H9 (cell line): ENCODE results near the gene EGFL8. TPM values are rescaled to one million over a fixed set of nuclear protein-coding genes. Genes with fewer than 3 reads are reported as not detected.

Experiments
- DNase-seq: peaks from one replicate; pipeline ENCODE4 v3.0.0-alpha.2; 2017
- H2AFZ ChIP-seq: one replicate; pipeline ENCODE4 v1.6.1; 2013; ENCODE audit warnings: mild to moderate bottlenecking, low read length, control low read depth, moderate library complexity
- H2AK5ac ChIP-seq: 2 replicates; pipeline ENCODE4 v1.6.1; 2013; ENCODE audit warnings: low read length, control low read depth, mixed read lengths; ENCODE audit not compliant: insufficient read length
- H2BK120ac ChIP-seq: one replicate; pipeline ENCODE4 v1.6.1; 2013; ENCODE audit warnings: low read depth, mild to moderate bottlenecking, low read length, control low read depth, inconsistent platforms; ENCODE audit not compliant: poor library complexity, severe bottlenecking
- H2BK12ac ChIP-seq: 2 replicates; pipeline ENCODE4 v1.6.1; 2013; ENCODE audit warnings: low read length, control low read depth, mixed read lengths, low read depth; ENCODE audit not compliant: insufficient read length
- H2BK15ac ChIP-seq: 2 replicates; pipeline ENCODE4 v1.6.1; 2013; ENCODE audit warnings: low read depth, low read length, control low read depth
- H2BK20ac ChIP-seq: one replicate; pipeline ENCODE4 v1.6.1; 2013; ENCODE audit warnings: low read depth, mild to moderate bottlenecking, low read length, control low read depth, inconsistent platforms; ENCODE audit not compliant: poor library complexity, severe bottlenecking
- H2BK5ac ChIP-seq: 2 replicates; pipeline ENCODE4 v1.6.1; 2013; ENCODE audit warnings: low read length, control low read depth, mixed read lengths; ENCODE audit not compliant: insufficient read length
- H3K14ac ChIP-seq: 2 replicates; pipeline ENCODE4 v1.6.1; 2013; ENCODE audit warnings: low read length, control low read depth; ENCODE audit not compliant: insufficient read depth
- H3K18ac ChIP-seq: 2 replicates; pipeline ENCODE4 v1.6.1; 2013; ENCODE audit warnings: low read depth, mild to moderate bottlenecking, mixed read lengths, low read length, control low read depth; ENCODE audit not compliant: insufficient read length
- H3K23ac ChIP-seq: 2 replicates; pipeline ENCODE4 v1.6.1; 2013; ENCODE audit warnings: low read length, control low read depth, mixed read lengths, low read depth; ENCODE audit not compliant: insufficient read length
- H3K23me2 ChIP-seq: 2 replicates; pipeline ENCODE4 v1.6.1; 2013; ENCODE audit warnings: low read depth, mild to moderate bottlenecking, mixed read lengths, low read length, control low read depth; ENCODE audit not compliant: insufficient read length, poor library complexity, severe bottlenecking
- H3K27ac ChIP-seq: 2 replicates; pipeline ENCODE4 v1.5.1; 2013; ENCODE audit warnings: low read length, control low read depth, mixed read lengths, low read depth; ENCODE audit not compliant: insufficient read length
- H3K27me3 ChIP-seq: 2 replicates; pipeline ENCODE4 v1.6.1; 2013; ENCODE audit warnings: low read length, control low read depth, inconsistent platforms; ENCODE audit not compliant: insufficient read depth
- H3K4ac ChIP-seq: 2 replicates; pipeline ENCODE4 v1.6.1; 2013; ENCODE audit warnings: low read depth, mild to moderate bottlenecking, control low read depth, inconsistent platforms, low read length, moderate library complexity
- H3K4me1 ChIP-seq: 2 replicates; pipeline ENCODE4 v1.6.1; 2013; ENCODE audit warnings: low read length, control low read depth, inconsistent platforms; ENCODE audit not compliant: insufficient read depth
- H3K4me2 ChIP-seq: 2 replicates; pipeline ENCODE4 v1.6.1; 2013; ENCODE audit warnings: low read length, control low read depth, mixed read lengths; ENCODE audit not compliant: insufficient read length, insufficient read depth
- H3K56ac ChIP-seq: 2 replicates; pipeline ENCODE4 v1.6.1; 2013; ENCODE audit warnings: low read depth, mild to moderate bottlenecking, mixed read lengths, low read length, control low read depth; ENCODE audit not compliant: insufficient read length
- H3K79me1 ChIP-seq: 2 replicates; pipeline ENCODE4 v1.6.1; 2013; ENCODE audit warnings: low read depth, mild to moderate bottlenecking, moderate library complexity, low read length, control low read depth, inconsistent platforms; ENCODE audit not compliant: insufficient read depth, poor library complexity, severe bottlenecking
- H3K79me2 ChIP-seq: 2 replicates; pipeline ENCODE4 v1.6.1; 2013; ENCODE audit warnings: low read length, control low read depth, inconsistent platforms; ENCODE audit not compliant: insufficient read depth
- H3K9ac ChIP-seq: 2 replicates; pipeline ENCODE4 v1.6.1; 2013; ENCODE audit warnings: low read length, control low read depth, mixed read lengths; ENCODE audit not compliant: insufficient read length; ENCODE audit errors: extremely low read depth
- H3K9me3 ChIP-seq: one replicate; pipeline ENCODE4 v1.6.1; 2013; ENCODE audit warnings: low read depth, low read length, inconsistent platforms; ENCODE audit not compliant: control insufficient read depth
- H3T11ph ChIP-seq: one replicate; pipeline ENCODE4 v1.6.1; 2013; ENCODE audit warnings: mild to moderate bottlenecking, low read length, control low read depth, inconsistent platforms
- H4K20me1 ChIP-seq: one replicate; pipeline ENCODE4 v1.6.1; 2013; ENCODE audit not compliant: control insufficient read depth, insufficient read length, insufficient read depth
- H4K5ac ChIP-seq: 2 replicates; pipeline ENCODE4 v1.6.1; 2013; ENCODE audit warnings: low read depth, mild to moderate bottlenecking, mixed read lengths, low read length, control low read depth; ENCODE audit not compliant: insufficient read length
- H4K8ac ChIP-seq: replicated peaks from 2 replicates; pipeline ENCODE4 v1.6.1; 2013; ENCODE audit warnings: low read length, control low read depth, mixed read lengths, low read depth; ENCODE audit not compliant: insufficient read length
- H4K91ac ChIP-seq: 2 replicates; pipeline ENCODE4 v1.6.1; 2013; ENCODE audit warnings: low read depth, mild to moderate bottlenecking, moderate library complexity, mixed read lengths, low read length, control low read depth; ENCODE audit not compliant: insufficient read length
- H3K27ac Mint-ChIP-seq, 3 experiments: 2 replicates in 2 of 3; 3 replicates in 1 of 3; pipeline ENCODE4 v1.8.0; 2020 to 2021; ENCODE audit warnings: mixed read lengths in 3 of 3, mild to moderate bottlenecking in 1 of 3, moderate library complexity in 1 of 3
- H3K27me3 Mint-ChIP-seq: 2 replicates; pipeline ENCODE4 v1.8.0; 2021; ENCODE audit warnings: low read depth, mild to moderate bottlenecking, moderate library complexity, mixed read lengths
- H3K36me3 Mint-ChIP-seq, 3 experiments: 2 replicates in 2 of 3; 3 replicates in 1 of 3; pipeline ENCODE4 v1.8.0; 2020 to 2021; ENCODE audit warnings: low read depth in 3 of 3, mixed read lengths in 3 of 3; ENCODE audit not compliant: insufficient read depth in 1 of 3
- H3K4me1 Mint-ChIP-seq, 2 experiments: 2 replicates each; pipeline ENCODE4 v1.8.0; 2020; ENCODE audit warnings: mixed read lengths in 2 of 2
- H3K4me3 Mint-ChIP-seq, 2 experiments: 2 replicates in 1 of 2; 3 replicates in 1 of 2; pipeline ENCODE4 v1.8.0; 2020 to 2021; ENCODE audit warnings: mild to moderate bottlenecking in 2 of 2, mixed read lengths in 2 of 2, moderate library complexity in 1 of 2
- H3K9me3 Mint-ChIP-seq, 2 experiments: 2 replicates in 1 of 2; 3 replicates in 1 of 2; pipeline ENCODE4 v1.8.0; 2020; ENCODE audit warnings: mild to moderate bottlenecking in 2 of 2, mixed read lengths in 2 of 2, moderate library complexity in 1 of 2
- CTCF ChIP-seq: fragments of 200-600 bp; sonication (generic); conservative IDR thresholded peaks from 3 replicates; pipeline ENCODE4 v1.8.0; 2021; ENCODE audit warnings: antibody characterized with exemption, mild to moderate bottlenecking
- WGBS: extraction: QIAGEN DNeasy Blood & Tissue Kit; methylation state at CpG from one replicate; pipeline ENCODE4 v1.1.7; 2013; ENCODE audit warnings: missing lambda C conversion rate, low lambda C conversion rate, mixed read lengths; ENCODE audit not compliant: insufficient read length; ENCODE audit errors: extremely low coverage; 5-methylcytosine and 5-hydroxymethylcytosine counted together
- total RNA-seq: library from RNA; stranded (reverse); gene quantifications from 2 replicates; pipeline ENCODE4 v1.2.1, GENCODE V29; 2021

EGFL8 gene
- total RNA-seq, 1 experiment from 2014 or later: 27.2 TPM

- Histone ChIP-seq H2AFZ (no peak within 1 kb of the TSS), H3K9ac (no peak within 1 kb of the TSS), H2BK120ac (no peak within 1 kb of the TSS), H3K27me3 (no peaks in the 10 kb centered on the region; the same call in 1 of the 2 replicates), H4K8ac (no peak within 1 kb of the TSS), H2BK15ac (no peak within 1 kb of the TSS), H3K27ac (no peak within 1 kb of the TSS), H3K23ac (no peak within 1 kb of the TSS), H3K23me2 (peaks cover 41% of the 10 kb centered on the region), H3K56ac (no peak within 1 kb of the TSS), H3K9me3 (no peaks in the 10 kb centered on the region), H3K79me2 (no peaks in the 10 kb centered on the region; the same call in 1 of the 2 replicates), H2AK5ac (no peak within 1 kb of the TSS), H3K4me1 (peaks cover 4% of the 10 kb centered on the region), H3K18ac (no peak within 1 kb of the TSS), H3T11ph (no peak within 1 kb of the TSS), H2BK20ac (no peak within 1 kb of the TSS), H4K20me1 (no peaks in the 10 kb centered on the region), H3K4me2 (peak within 1 kb of the TSS; percentile 81), H4K91ac (no peak within 1 kb of the TSS), H2BK5ac (no peak within 1 kb of the TSS), H3K14ac (no peak within 1 kb of the TSS), H3K4ac (no peak within 1 kb of the TSS), H2BK12ac (no peak within 1 kb of the TSS), H3K79me1 (no peaks in the 10 kb centered on the region), H4K5ac (no peak within 1 kb of the TSS)
- Mint-ChIP-seq H3K27ac (peak within 1 kb of the TSS in 2 of 3 experiments; percentile 99; a peak in 4 of 7 replicates), H3K4me3 (peak within 1 kb of the TSS; percentile 97 to 98), H3K27me3 (peaks cover 4% of the 10 kb centered on the region), H3K36me3 (peaks cover 11 to 18% (median 15%) of the 10 kb centered on the region in 3 experiments; a peak in 6 of 7 replicates), H3K4me1 (peaks cover 35 to 56% of the 10 kb centered on the region in 2 experiments), H3K9me3 (no peaks in the 10 kb centered on the region; a peak in 1 of 5 replicates)
- WGBS: no CpG with 5 or more reads among the region's 24 CpGs
- no peak for DNase-seq
- no peak for TF ChIP-seq CTCF
Measured at GRCh38 chr6:32151863-32152768, 12.3 kb upstream of the EGFL8 start, which contains the start of gene PRRT1. Gene PRRT1 (minus strand): TSS chr6:32151939. CDS start chr6:32151827, 112 bp downstream.
